Tibial nerve (tissue), 3 donors: Measurements from ENCODE around the gene ZDHHC16.

Source experiments
- POLR2A ChIP-seq, 2 donors: fragments of 450-650 bp; IDR thresholded peaks; one replicate each; pipeline ENCODE4 v1.6.1; 2017; ENCODE audit warnings: antibody characterized with exemption in 2 of 2, mild to moderate bottlenecking in 2 of 2, moderate library complexity in 2 of 2
- TF ChIP-seq, protein P1 (sequence below), 5 experiments: fragments of 200-600 bp in 3 of 5; fragments of 450-650 bp in 2 of 5; sonication (generic) in 3 of 5; IDR thresholded peaks; one replicate each; pipeline ENCODE4 v1.5.1; 2016 to 2019; ENCODE audit warnings: antibody characterized with exemption in 5 of 5, mild to moderate bottlenecking in 3 of 5, moderate library complexity in 2 of 5

DNA sequence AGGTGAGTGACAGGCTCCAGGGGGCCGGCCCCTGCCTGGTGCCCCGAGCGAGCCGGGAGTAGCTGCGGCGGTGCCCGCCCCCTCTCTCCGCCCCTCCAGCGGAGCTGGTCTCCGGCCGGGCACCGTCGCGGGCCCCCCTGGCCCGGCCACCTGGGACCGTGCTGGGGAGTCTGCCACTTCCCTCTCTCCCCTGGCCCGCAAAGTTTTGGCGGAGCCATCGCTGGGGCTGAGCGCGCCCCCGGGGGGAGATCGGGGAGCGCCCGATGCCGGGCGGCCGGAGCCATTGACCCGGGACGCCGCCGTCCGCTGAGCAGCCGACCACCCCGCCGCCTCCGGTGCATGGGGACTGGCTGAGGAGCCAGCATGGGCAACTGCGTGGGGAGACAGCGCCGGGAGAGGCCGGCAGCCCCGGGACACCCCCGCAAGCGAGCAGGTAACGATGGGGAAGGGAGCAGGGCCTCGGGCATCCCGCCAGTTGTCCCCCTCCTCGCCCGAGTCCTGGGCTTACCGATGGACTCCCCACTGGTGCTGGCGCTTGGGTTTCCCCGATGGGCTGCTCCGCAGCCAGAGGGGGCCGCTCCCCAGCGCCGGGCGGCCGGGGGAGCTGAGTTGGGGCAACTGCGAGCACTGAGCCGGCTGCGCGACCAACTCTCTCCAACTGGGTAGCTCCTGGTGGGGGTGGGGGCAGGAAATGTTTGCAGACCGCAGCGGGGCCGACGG lies 53.0 kb downstream of the ZDHHC16 start, which contains the start of gene UBTD1:
- TF ChIP-seq POLR2A (IDR thresholded peaks at IDR 0.05), result no peak
- TF ChIP-seq, protein P1, sequence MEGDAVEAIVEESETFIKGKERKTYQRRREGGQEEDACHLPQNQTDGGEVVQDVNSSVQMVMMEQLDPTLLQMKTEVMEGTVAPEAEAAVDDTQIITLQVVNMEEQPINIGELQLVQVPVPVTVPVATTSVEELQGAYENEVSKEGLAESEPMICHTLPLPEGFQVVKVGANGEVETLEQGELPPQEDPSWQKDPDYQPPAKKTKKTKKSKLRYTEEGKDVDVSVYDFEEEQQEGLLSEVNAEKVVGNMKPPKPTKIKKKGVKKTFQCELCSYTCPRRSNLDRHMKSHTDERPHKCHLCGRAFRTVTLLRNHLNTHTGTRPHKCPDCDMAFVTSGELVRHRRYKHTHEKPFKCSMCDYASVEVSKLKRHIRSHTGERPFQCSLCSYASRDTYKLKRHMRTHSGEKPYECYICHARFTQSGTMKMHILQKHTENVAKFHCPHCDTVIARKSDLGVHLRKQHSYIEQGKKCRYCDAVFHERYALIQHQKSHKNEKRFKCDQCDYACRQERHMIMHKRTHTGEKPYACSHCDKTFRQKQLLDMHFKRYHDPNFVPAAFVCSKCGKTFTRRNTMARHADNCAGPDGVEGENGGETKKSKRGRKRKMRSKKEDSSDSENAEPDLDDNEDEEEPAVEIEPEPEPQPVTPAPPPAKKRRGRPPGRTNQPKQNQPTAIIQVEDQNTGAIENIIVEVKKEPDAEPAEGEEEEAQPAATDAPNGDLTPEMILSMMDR (IDR thresholded peaks at IDR 0.05), result peak in 2 of 5 experiments; percentile 8 to 12
